IMR-90 (cell line): Measurements from ENCODE around the gene MAP3K19. TPM values are rescaled to one million over a fixed set of nuclear protein-coding genes. Genes with fewer than 3 reads are reported as not detected.

Experiments used
- ATAC-seq: fragments of 200-7000 bp; cut with Tn5 transposase; 2 replicates; pipeline ENCODE4 v1.9.1; 2020; ENCODE audit warnings: low read depth, mild to moderate bottlenecking, moderate library complexity
- BruUV-seq: library from RNA; stranded (reverse); fragments of 400-500 nt; replicated peaks from 2 replicates; lab custom pipeline; 2021; lab: Mats Ljungman, UMichigan
- CTCF ChIA-PET: fragments of 300-600 bp; formaldehyde crosslinking; extraction: SDS; loops from one replicate; lab custom pipeline; 2021; ENCODE audit warnings: antibody characterized with exemption; lab: Yijun Ruan, JAX
- POLR2A ChIA-PET: fragments of 300-600 bp; sonication (Branson Sonifier 250); formaldehyde crosslinking; loops from one replicate; lab custom pipeline; 2022; ENCODE audit warnings: antibody characterized with exemption; ENCODE audit not compliant: unreplicated experiment; lab: Charles Lee
- DNase-seq: peaks from one replicate; pipeline ENCODE4 v3.0.0; 2013
- H2AFZ ChIP-seq: replicated peaks from 2 replicates; pipeline ENCODE3; 2013; ENCODE audit warnings: low read length, mild to moderate bottlenecking; ENCODE audit not compliant: poor library complexity
- H2AK5ac ChIP-seq: 2 replicates; pipeline ENCODE4 v1.6.1; 2013; ENCODE audit warnings: low read depth, low read length, inconsistent platforms
- H2AK9ac ChIP-seq: replicated peaks from 2 replicates; pipeline ENCODE3; 2013; ENCODE audit warnings: mild to moderate bottlenecking, low read depth, low read length, moderate library complexity; ENCODE audit not compliant: poor library complexity
- H2BK120ac ChIP-seq: 2 replicates; pipeline ENCODE4 v1.6.1; 2013; ENCODE audit warnings: low read depth, low read length, inconsistent platforms
- H2BK15ac ChIP-seq: 3 replicates; pipeline ENCODE4 v1.6.1; 2013; ENCODE audit warnings: low read depth, low read length, inconsistent platforms
- H2BK20ac ChIP-seq: 2 replicates; pipeline ENCODE4 v1.6.1; 2013; ENCODE audit warnings: low read depth, mild to moderate bottlenecking, inconsistent platforms, low read length, moderate library complexity
- H2BK5ac ChIP-seq: 2 replicates; pipeline ENCODE4 v1.6.1; 2013; ENCODE audit warnings: mild to moderate bottlenecking, low read depth, low read length, inconsistent platforms; ENCODE audit not compliant: poor library complexity, severe bottlenecking
- H3K14ac ChIP-seq: replicated peaks from 2 replicates; pipeline ENCODE4 v1.6.1; 2013; ENCODE audit warnings: low read depth, low read length, inconsistent platforms
- H3K18ac ChIP-seq: 2 replicates; pipeline ENCODE4 v1.6.1; 2013; ENCODE audit warnings: low read depth, low read length, control low read depth
- H3K23ac ChIP-seq: 2 replicates; pipeline ENCODE4 v1.6.1; 2013; ENCODE audit warnings: low read depth, low read length, inconsistent platforms
- H3K27ac ChIP-seq: 2 replicates; pipeline ENCODE4 v1.5.1; 2013; ENCODE audit warnings: mild to moderate bottlenecking, control low read depth, low read length; ENCODE audit not compliant: insufficient read depth
- H3K27me3 ChIP-seq: 2 replicates; pipeline ENCODE4 v1.6.1; 2013; ENCODE audit warnings: low read length; ENCODE audit not compliant: control insufficient read depth, insufficient read depth
- H3K36me3 ChIP-seq: 2 replicates; pipeline ENCODE4 v1.6.1; 2013; ENCODE audit warnings: low read length, mixed read lengths; ENCODE audit not compliant: control insufficient read depth, insufficient read depth
- H3K4ac ChIP-seq: 2 replicates; pipeline ENCODE4 v1.6.1; 2013; ENCODE audit warnings: low read depth, low read length, inconsistent platforms
- H3K4me1 ChIP-seq: 2 replicates; pipeline ENCODE4 v1.6.1; 2013; ENCODE audit warnings: low read length, mixed read lengths; ENCODE audit not compliant: control insufficient read depth, insufficient read depth
- H3K4me2 ChIP-seq: 2 replicates; pipeline ENCODE4 v1.6.1; 2013; ENCODE audit warnings: low read depth, mild to moderate bottlenecking, control low read depth, low read length, moderate library complexity
- H3K4me3 ChIP-seq: 2 replicates; pipeline ENCODE4 v1.5.1; 2013; ENCODE audit warnings: low read depth, mild to moderate bottlenecking, control low read depth, low read length, moderate library complexity; ENCODE audit not compliant: insufficient read depth
- H3K56ac ChIP-seq: 2 replicates; pipeline ENCODE4 v1.6.1; 2013; ENCODE audit warnings: low read length, inconsistent platforms; ENCODE audit not compliant: insufficient read depth; ENCODE audit errors: extremely low read depth
- H3K79me1 ChIP-seq, 2 experiments: 2 replicates each; pipeline ENCODE4 v1.6.1; 2013; ENCODE audit warnings: low read length in 2 of 2, inconsistent platforms in 1 of 2, low read depth in 1 of 2
- H3K9ac ChIP-seq: 2 replicates; pipeline ENCODE4 v1.6.1; 2013; ENCODE audit warnings: low read depth, low read length, control low read depth
- H3K9me1 ChIP-seq: 2 replicates; pipeline ENCODE4 v1.6.1; 2013; ENCODE audit warnings: low read length, inconsistent platforms; ENCODE audit not compliant: insufficient read depth
- H3K9me3 ChIP-seq: 2 replicates; pipeline ENCODE4 v1.6.1; 2013; ENCODE audit warnings: low read length; ENCODE audit not compliant: control insufficient read depth, insufficient read depth
- H4K20me1 ChIP-seq: 2 replicates; pipeline ENCODE4 v1.6.1; 2013; ENCODE audit warnings: low read length, inconsistent platforms; ENCODE audit not compliant: insufficient read depth
- H4K5ac ChIP-seq: 2 replicates; pipeline ENCODE4 v1.6.1; 2013; ENCODE audit warnings: mild to moderate bottlenecking, low read depth, low read length, control low read depth
- H4K8ac ChIP-seq, 2 experiments: 2 replicates each; pipeline ENCODE4 v1.6.1; 2013; ENCODE audit warnings: low read depth in 2 of 2, low read length in 2 of 2, control low read depth in 1 of 2, inconsistent platforms in 1 of 2
- H4K91ac ChIP-seq: 2 replicates; pipeline ENCODE4 v1.6.1; 2013; ENCODE audit warnings: low read depth, low read length, inconsistent platforms; ENCODE audit not compliant: insufficient read depth
- BHLHE40 ChIP-seq: fragments of 150-350 bp; IDR thresholded peaks from 2 replicates; pipeline ENCODE4 v1.6.1; 2016; ENCODE audit warnings: mild to moderate bottlenecking, low read depth, low read length
- CEBPB ChIP-seq: IDR thresholded peaks from 2 replicates; pipeline ENCODE4 v1.6.1; 2012; ENCODE audit warnings: low read depth, low read length, improper control_type of control experiment
- CHD1 ChIP-seq: IDR thresholded peaks from 2 replicates; pipeline ENCODE4 v1.6.1; 2012; ENCODE audit warnings: low read depth, low read length, improper control_type of control experiment
- FOS ChIP-seq: fragments of 150-350 bp; IDR thresholded peaks from 2 replicates; pipeline ENCODE4 v1.6.1; 2016; ENCODE audit warnings: low read depth, low read length
- MAFK ChIP-seq: IDR thresholded peaks from 2 replicates; pipeline ENCODE4 v1.6.1; 2012; ENCODE audit warnings: low read depth, low read length, improper control_type of control experiment
- MXI1 ChIP-seq: IDR thresholded peaks from 2 replicates; pipeline ENCODE4 v1.6.1; 2012; ENCODE audit warnings: low read depth, mild to moderate bottlenecking, low read length, moderate library complexity, borderline replicate concordance
- NFE2L2 ChIP-seq: fragments of 150-350 bp; IDR thresholded peaks from 2 replicates; pipeline ENCODE4 v1.6.1; 2016; ENCODE audit warnings: low read depth, mild to moderate bottlenecking, low read length
- POLR2A ChIP-seq: IDR thresholded peaks from 2 replicates; pipeline ENCODE4 v1.6.1; 2012; ENCODE audit warnings: mild to moderate bottlenecking, low read depth, low read length
- RAD21 ChIP-seq: IDR thresholded peaks from 2 replicates; pipeline ENCODE4 v1.6.1; 2012; ENCODE audit warnings: low read length, improper control_type of control experiment
- RCOR1 ChIP-seq: IDR thresholded peaks from 2 replicates; pipeline ENCODE4 v1.6.1; 2012; ENCODE audit warnings: mild to moderate bottlenecking, low read length, improper control_type of control experiment; ENCODE audit not compliant: insufficient replicate concordance
- SMC3 ChIP-seq: fragments of 150-350 bp; IDR thresholded peaks from 2 replicates; pipeline ENCODE4 v1.6.1; 2016; ENCODE audit warnings: low read depth, mild to moderate bottlenecking, antibody characterized with exemption, low read length, moderate library complexity
- USF2 ChIP-seq: fragments of 150-350 bp; IDR thresholded peaks from 2 replicates; pipeline ENCODE4 v1.6.1; 2017; ENCODE audit warnings: mild to moderate bottlenecking, antibody characterized with exemption, low read length, low read depth
- WGBS, 2 experiments: methylation state at CpG; one replicate each; pipeline versions ENCODE4 v1.1.5 to v1.1.7; 2013; ENCODE audit warnings: missing lambda C conversion rate in 2 of 2; ENCODE audit not compliant: insufficient read length in 1 of 2; ENCODE audit errors: extremely low coverage in 2 of 2; 5-methylcytosine and 5-hydroxymethylcytosine counted together
- dilution Hi-C: fragments of 300-500 bp; cut with HindIII; formaldehyde crosslinking; loops from one replicate; pipeline ENCODE4 v1.14.3; 2018; ENCODE audit warnings: low sequenced_read_pairs; ENCODE audit not compliant: unreplicated experiment
- in situ Hi-C: fragments of 300-500 bp; cut with MboI; formaldehyde crosslinking; loops from 3 replicates; pipeline ENCODE4 v1.14.3; 2019; ENCODE audit warnings: low sequenced_read_pairs, inconsistent platforms, mixed read lengths
- intact Hi-C: fragments of 100-400 bp; cut with micrococcal nuclease; formaldehyde crosslinking; loops from 2 replicates; pipeline ENCODE4 v1.10.0; 2022
- polyA plus RNA-seq, 3 experiments: library from polyadenylated mRNA; depleted of rRNA; stranded (reverse); fragments of >200 nt; gene quantifications; 2 replicates each; pipeline ENCODE4 v1.2.3, GENCODE V29; 2012; ENCODE audit warnings: low replicate concordance in 1 of 3
- total RNA-seq: library from RNA; depleted of rRNA; stranded (reverse); fragments of >200 nt; gene quantifications from 2 replicates; pipeline ENCODE4 v1.2.3, GENCODE V29; 2012
- TF ChIP-seq, protein P1 (sequence below): fragments of 150-350 bp; IDR thresholded peaks from 2 replicates; pipeline ENCODE4 v1.6.1; 2016; ENCODE audit warnings: low read depth, mild to moderate bottlenecking, low read length, moderate library complexity, borderline replicate concordance
- TF ChIP-seq, protein P2 (sequence below): conservative IDR thresholded peaks from 2 replicates; pipeline ENCODE4 v1.5.1; 2012; ENCODE audit warnings: mild to moderate bottlenecking, low read depth, low read length, improper control_type of control experiment

The MAP3K19 gene
- total and polyA plus RNA-seq, 2 of the 4 experiments (the other 2 are of a cell fraction) = not detected

DNA sequence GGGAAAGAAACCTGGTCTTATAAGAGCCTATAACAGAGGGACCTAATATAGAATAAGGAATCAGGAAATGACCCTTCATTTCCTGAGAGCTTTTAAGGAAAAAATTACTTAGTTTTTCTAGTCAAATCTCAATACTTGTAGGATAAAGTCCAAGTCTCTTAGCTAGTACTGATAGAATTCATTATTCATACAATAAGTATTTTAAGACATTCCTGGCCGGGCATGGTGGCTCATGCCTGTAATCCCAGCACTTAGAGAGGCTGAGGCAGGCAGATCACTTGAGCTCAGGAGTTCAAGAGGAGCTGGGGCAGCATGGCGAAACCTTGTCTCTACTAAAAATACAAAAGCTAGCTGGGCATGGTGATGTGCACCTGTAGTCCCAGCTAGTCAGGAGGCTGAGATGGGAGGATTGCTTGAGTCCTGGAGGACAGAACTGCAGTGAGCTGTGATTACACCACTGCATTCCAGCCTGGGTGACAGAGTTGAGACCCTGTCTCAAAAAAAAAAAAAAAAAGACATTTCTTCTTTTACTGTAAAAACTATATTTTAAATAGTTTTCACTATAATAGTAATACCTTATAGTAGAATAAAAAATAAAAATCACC lies 8.0 kb upstream of the MAP3K19 start:
- Histone ChIP-seq H3K18ac (peak overlapping the region; percentile 31; the same call in 1 of the 2 replicates), H2AK9ac (no peak overlapping the region), H2AK5ac (no peak overlapping the region), H3K23ac (peak overlapping the region; percentile 58; the same call in 1 of the 2 replicates), H2BK20ac (0 out of 2 replicates have a peak overlapping the region, but pooled peaks have one; percentile 85), H2AFZ (no peak overlapping the region), H3K9ac (no peak overlapping the region), H3K4me2 (peak overlapping the region; percentile 72; the same call in 1 of the 2 replicates), H4K20me1 (peaks cover 4% of the 10 kb centered on the region; the same call in 1 of the 2 replicates), H3K14ac (no peak overlapping the region; the same call in 1 of the 2 replicates), H4K8ac (peak overlapping the region in 1 of 2 experiments; percentile 61; a peak in 2 of 4 replicates), H3K27ac (peak overlapping the region; percentile 92), H3K56ac (peak overlapping the region; percentile 24; the same call in 1 of the 2 replicates), H3K79me1 (peaks cover 8 to 28% of the 10 kb centered on the region in 2 experiments), H3K36me3 (peaks cover 2% of the 10 kb centered on the region; the same call in 1 of the 2 replicates), H3K9me3 (no peaks in the 10 kb centered on the region), H3K4me1 (no peaks in the 10 kb centered on the region; the same call in 1 of the 2 replicates), H3K4ac (peak overlapping the region; percentile 87; the same call in 1 of the 2 replicates), H2BK120ac (peak overlapping the region; percentile 47; the same call in 1 of the 2 replicates), H2BK5ac (peak overlapping the region; percentile 94), H2BK15ac (no peak overlapping the region), H4K5ac (no peak overlapping the region), H3K9me1 (no peaks in the 10 kb centered on the region), H3K27me3 (no peaks in the 10 kb centered on the region), H4K91ac (peak overlapping the region; percentile 38; the same call in 1 of the 2 replicates), H3K4me3 (no peak overlapping the region)
- intact Hi-C loops = no loop called here
- dilution Hi-C loops = no loop called here
- ChIA-PET CTCF (interaction anchor here (0.5 kb wide), 1 partner anchor 694 kb away, joined by 9 read pairs; no protein-coding TSS in a partner anchor), POLR2A (no interaction called here)
- ATAC-seq (peak; percentile 57), DNase-seq (peak; percentile 81)
- no CpG with 5 or more reads among the region's 2 CpGs for WGBS, 2 experiments
- TF ChIP-seq USF2 (no peak), BHLHE40 (no peak), POLR2A (no peak), FOS (no peak), MXI1 (no peak), RCOR1 (no peak), NFE2L2 (no peak), RAD21 (no peak), SMC3 (no peak), MAFK (no peak), CEBPB (no peak), CHD1 (no peak)
- TF ChIP-seq, protein P1, sequence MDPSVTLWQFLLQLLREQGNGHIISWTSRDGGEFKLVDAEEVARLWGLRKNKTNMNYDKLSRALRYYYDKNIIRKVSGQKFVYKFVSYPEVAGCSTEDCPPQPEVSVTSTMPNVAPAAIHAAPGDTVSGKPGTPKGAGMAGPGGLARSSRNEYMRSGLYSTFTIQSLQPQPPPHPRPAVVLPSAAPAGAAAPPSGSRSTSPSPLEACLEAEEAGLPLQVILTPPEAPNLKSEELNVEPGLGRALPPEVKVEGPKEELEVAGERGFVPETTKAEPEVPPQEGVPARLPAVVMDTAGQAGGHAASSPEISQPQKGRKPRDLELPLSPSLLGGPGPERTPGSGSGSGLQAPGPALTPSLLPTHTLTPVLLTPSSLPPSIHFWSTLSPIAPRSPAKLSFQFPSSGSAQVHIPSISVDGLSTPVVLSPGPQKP = no peak
- TF ChIP-seq, protein P2, sequence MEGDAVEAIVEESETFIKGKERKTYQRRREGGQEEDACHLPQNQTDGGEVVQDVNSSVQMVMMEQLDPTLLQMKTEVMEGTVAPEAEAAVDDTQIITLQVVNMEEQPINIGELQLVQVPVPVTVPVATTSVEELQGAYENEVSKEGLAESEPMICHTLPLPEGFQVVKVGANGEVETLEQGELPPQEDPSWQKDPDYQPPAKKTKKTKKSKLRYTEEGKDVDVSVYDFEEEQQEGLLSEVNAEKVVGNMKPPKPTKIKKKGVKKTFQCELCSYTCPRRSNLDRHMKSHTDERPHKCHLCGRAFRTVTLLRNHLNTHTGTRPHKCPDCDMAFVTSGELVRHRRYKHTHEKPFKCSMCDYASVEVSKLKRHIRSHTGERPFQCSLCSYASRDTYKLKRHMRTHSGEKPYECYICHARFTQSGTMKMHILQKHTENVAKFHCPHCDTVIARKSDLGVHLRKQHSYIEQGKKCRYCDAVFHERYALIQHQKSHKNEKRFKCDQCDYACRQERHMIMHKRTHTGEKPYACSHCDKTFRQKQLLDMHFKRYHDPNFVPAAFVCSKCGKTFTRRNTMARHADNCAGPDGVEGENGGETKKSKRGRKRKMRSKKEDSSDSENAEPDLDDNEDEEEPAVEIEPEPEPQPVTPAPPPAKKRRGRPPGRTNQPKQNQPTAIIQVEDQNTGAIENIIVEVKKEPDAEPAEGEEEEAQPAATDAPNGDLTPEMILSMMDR = no peak
- BruUV-seq = no TSS peak
- in situ Hi-C loops = no loop called here
